CD14-positive monocyte (primary cell): ENCODE data around the gene LIN28B. TPM values are rescaled to one million over a fixed set of nuclear protein-coding genes. Genes with fewer than 3 reads are reported as not detected.

Experiments
- DNase-seq, 3 donors: peaks; one replicate each; pipeline ENCODE4 v3.0.0-alpha.2; 2011 to 2022
- H2AFZ ChIP-seq: 2 replicates; pipeline ENCODE4 v1.6.0; 2012; ENCODE audit warnings: mild to moderate bottlenecking, low read depth, low read length, inconsistent platforms; ENCODE audit not compliant: insufficient read depth, poor library complexity, severe bottlenecking
- H3K27ac ChIP-seq, 2 donors: 1 replicate in 1 of 2; 2 replicates in 1 of 2; pipeline ENCODE4 v1.5.1; 2012 to 2013; ENCODE audit warnings: low read length in 2 of 2, control low read depth in 1 of 2, inconsistent platforms in 1 of 2, low read depth in 1 of 2, mild to moderate bottlenecking in 1 of 2
- H3K27me3 ChIP-seq, 2 donors: one replicate each; pipeline versions ENCODE4 v1.6.0 to v1.6.1; 2011 to 2013; ENCODE audit warnings: low read length in 2 of 2; ENCODE audit not compliant: control insufficient read depth in 2 of 2, insufficient read depth in 2 of 2
- H3K36me3 ChIP-seq, 2 donors: replicated peaks in 1 of 2; 1 replicate in 1 of 2; 2 replicates in 1 of 2; pipeline versions ENCODE4 v1.5.1 to v1.6.1; 2012 to 2013; ENCODE audit warnings: low read length in 2 of 2, control low read depth in 1 of 2, inconsistent platforms in 1 of 2, mild to moderate bottlenecking in 1 of 2; ENCODE audit not compliant: insufficient read depth in 2 of 2, control insufficient read depth in 1 of 2
- H3K4me1 ChIP-seq, 2 donors: 1 replicate in 1 of 2; 2 replicates in 1 of 2; pipeline versions ENCODE4 v1.5.1 to v1.6.1; 2012 to 2013; ENCODE audit warnings: low read length in 2 of 2, control low read depth in 1 of 2, inconsistent platforms in 1 of 2, mild to moderate bottlenecking in 1 of 2, moderate library complexity in 1 of 2; ENCODE audit not compliant: insufficient read depth in 2 of 2, control insufficient read depth in 1 of 2
- H3K4me2 ChIP-seq: replicated peaks from 2 replicates; pipeline ENCODE3; 2012; ENCODE audit warnings: low read length, moderate library complexity, mild to moderate bottlenecking; ENCODE audit not compliant: poor library complexity, severe bottlenecking; ENCODE audit errors: extremely low read depth
- H3K4me3 ChIP-seq, 3 experiments: fragments of 200-600 bp in 1 of 3; sonication (generic) in 1 of 3; replicated peaks in 1 of 3; 1 replicate in 2 of 3; 2 replicates in 1 of 3; pipeline ENCODE4 v1.5.1; 2011 to 2013; ENCODE audit warnings: low read length in 3 of 3, mild to moderate bottlenecking in 3 of 3, control low read depth in 2 of 3, low read depth in 2 of 3, inconsistent platforms in 1 of 3, moderate library complexity in 1 of 3
- H3K79me2 ChIP-seq: 2 replicates; pipeline ENCODE4 v1.6.0; 2012; ENCODE audit warnings: mild to moderate bottlenecking, control low read depth, inconsistent platforms, low read length, moderate library complexity; ENCODE audit not compliant: insufficient read depth
- H3K9ac ChIP-seq: 2 replicates; pipeline ENCODE4 v1.6.0; 2017; ENCODE audit warnings: low read length, mild to moderate bottlenecking; ENCODE audit not compliant: insufficient read depth, poor library complexity, severe bottlenecking
- H3K9me3 ChIP-seq, 2 donors: replicated peaks in 1 of 2; 1 replicate in 1 of 2; 2 replicates in 1 of 2; pipeline versions ENCODE4 v1.5.1 to v1.6.1; 2012 to 2013; ENCODE audit warnings: low read length in 2 of 2, control low read depth in 1 of 2; ENCODE audit not compliant: control insufficient read depth in 1 of 2, insufficient read depth in 1 of 2
- H4K20me1 ChIP-seq: 2 replicates; pipeline ENCODE4 v1.6.0; 2012; ENCODE audit warnings: mild to moderate bottlenecking, low read length, control low read depth, moderate library complexity; ENCODE audit not compliant: insufficient read depth
- H3K27ac Mint-ChIP-seq, 7 donors: one replicate each; pipeline ENCODE4 v1.8.0; 2020; ENCODE audit warnings: mild to moderate bottlenecking in 7 of 7, mixed read lengths in 7 of 7, moderate library complexity in 6 of 7, inconsistent platforms in 2 of 7
- H3K27me3 Mint-ChIP-seq, 3 donors: one replicate each; pipeline ENCODE4 v1.8.0; 2021 to 2022; ENCODE audit warnings: low read depth in 3 of 3, mild to moderate bottlenecking in 3 of 3, mixed read lengths in 3 of 3, moderate library complexity in 3 of 3, inconsistent platforms in 1 of 3
- H3K36me3 Mint-ChIP-seq, 2 donors: one replicate each; pipeline ENCODE4 v1.8.0; 2020; ENCODE audit warnings: mixed read lengths in 2 of 2, inconsistent platforms in 1 of 2, mild to moderate bottlenecking in 1 of 2
- H3K4me1 Mint-ChIP-seq: one replicate; pipeline ENCODE4 v1.8.0; 2020; ENCODE audit warnings: mild to moderate bottlenecking, mixed read lengths
- H3K4me3 Mint-ChIP-seq, 2 donors: one replicate each; pipeline ENCODE4 v1.8.0; 2020; ENCODE audit warnings: mild to moderate bottlenecking in 2 of 2, mixed read lengths in 2 of 2, moderate library complexity in 1 of 2
- H3K9me3 Mint-ChIP-seq, 7 donors: one replicate each; pipeline ENCODE4 v1.8.0; 2020 to 2022; ENCODE audit warnings: mixed read lengths in 7 of 7, mild to moderate bottlenecking in 6 of 7, moderate library complexity in 6 of 7, inconsistent platforms in 2 of 7
- WGBS: methylation state at CpG from one replicate; pipeline ENCODE4 v1.1.5; 2013; ENCODE audit warnings: missing lambda C conversion rate; ENCODE audit not compliant: insufficient coverage; 5-methylcytosine and 5-hydroxymethylcytosine counted together
- intact Hi-C, 2 donors: fragments of 100-400 bp; cut with micrococcal nuclease; formaldehyde crosslinking; loops; one replicate each; pipeline versions ENCODE4 v1.15.0 to v1.15.1; 2023
- polyA plus RNA-seq, 3 donors: library from polyadenylated mRNA; depleted of rRNA in 1 of 3; unstranded in 2 of 3; stranded (reverse) in 1 of 3; fragments of 300-500 nt in 2 of 3; fragments of >200 nt in 1 of 3; fragmentation: Illumina TruSeq in 2 of 3; gene quantifications; 1 replicate in 2 of 3; 2 replicates in 1 of 3; pipeline ENCODE4 v1.2.3, GENCODE V29; 2012 to 2021
- TF ChIP-seq, protein P1 (sequence below): fragments of 200-600 bp; IDR thresholded peaks from one replicate; pipeline ENCODE4 v1.8.0; 2022; ENCODE audit warnings: antibody characterized with exemption, mild to moderate bottlenecking

LIN28B gene
- polyA plus RNA-seq, 3 donors, result not detected

GRCh38 chr6:105066233-105066632 is 109.3 kb downstream of the LIN28B start:
- no peaks in the 10 kb centered on the region for H3K9me3 ChIP-seq
- DNase-seq, result no peak
- H3K4me1 ChIP-seq, result no peaks in the 10 kb centered on the region
- Mint-ChIP-seq H3K4me3 (no peak overlapping the region), H3K4me1 (no peaks in the 10 kb centered on the region), H3K9me3 (peaks cover 0 to 2% (median 0%) of the 10 kb centered on the region in 7 donors), H3K27me3 (peaks cover 2 to 10% (median 9%) of the 10 kb centered on the region in 3 donors), H3K27ac (no peak overlapping the region), H3K36me3 (no peaks in the 10 kb centered on the region)
- no peaks in the 10 kb centered on the region for H4K20me1 ChIP-seq
- no peaks in the 10 kb centered on the region for H3K79me2 ChIP-seq
- H3K4me2 ChIP-seq, result no peak overlapping the region
- intact Hi-C loops, result no loop called here
- no peaks in the 10 kb centered on the region for H3K27me3 ChIP-seq
- H2AFZ ChIP-seq, result no peak overlapping the region
- no peaks in the 10 kb centered on the region for H3K36me3 ChIP-seq
- no CpG with 5 or more reads among the region's 3 CpGs for WGBS
- H3K9ac ChIP-seq, result no peak overlapping the region
- TF ChIP-seq, protein P1, sequence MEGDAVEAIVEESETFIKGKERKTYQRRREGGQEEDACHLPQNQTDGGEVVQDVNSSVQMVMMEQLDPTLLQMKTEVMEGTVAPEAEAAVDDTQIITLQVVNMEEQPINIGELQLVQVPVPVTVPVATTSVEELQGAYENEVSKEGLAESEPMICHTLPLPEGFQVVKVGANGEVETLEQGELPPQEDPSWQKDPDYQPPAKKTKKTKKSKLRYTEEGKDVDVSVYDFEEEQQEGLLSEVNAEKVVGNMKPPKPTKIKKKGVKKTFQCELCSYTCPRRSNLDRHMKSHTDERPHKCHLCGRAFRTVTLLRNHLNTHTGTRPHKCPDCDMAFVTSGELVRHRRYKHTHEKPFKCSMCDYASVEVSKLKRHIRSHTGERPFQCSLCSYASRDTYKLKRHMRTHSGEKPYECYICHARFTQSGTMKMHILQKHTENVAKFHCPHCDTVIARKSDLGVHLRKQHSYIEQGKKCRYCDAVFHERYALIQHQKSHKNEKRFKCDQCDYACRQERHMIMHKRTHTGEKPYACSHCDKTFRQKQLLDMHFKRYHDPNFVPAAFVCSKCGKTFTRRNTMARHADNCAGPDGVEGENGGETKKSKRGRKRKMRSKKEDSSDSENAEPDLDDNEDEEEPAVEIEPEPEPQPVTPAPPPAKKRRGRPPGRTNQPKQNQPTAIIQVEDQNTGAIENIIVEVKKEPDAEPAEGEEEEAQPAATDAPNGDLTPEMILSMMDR, result no peak
- H3K27ac ChIP-seq, result no peak overlapping the region
- H3K4me3 ChIP-seq, result no peak overlapping the region

GRCh38 chr6:105066836-105067235 is 109.9 kb downstream of the LIN28B start:
- Mint-ChIP-seq H3K4me1 (no peaks in the 10 kb centered on the region), H3K9me3 (peaks cover 0 to 2% (median 0%) of the 10 kb centered on the region in 7 donors), H3K4me3 (no peak overlapping the region), H3K27ac (no peak overlapping the region), H3K27me3 (peaks cover 2 to 10% (median 9%) of the 10 kb centered on the region in 3 donors), H3K36me3 (no peaks in the 10 kb centered on the region)
- Histone ChIP-seq H2AFZ (no peak overlapping the region), H3K4me1 (no peaks in the 10 kb centered on the region), H3K9ac (no peak overlapping the region), H4K20me1 (no peaks in the 10 kb centered on the region), H3K36me3 (no peaks in the 10 kb centered on the region), H3K79me2 (no peaks in the 10 kb centered on the region), H3K4me3 (no peak overlapping the region), H3K27ac (no peak overlapping the region), H3K4me2 (no peak overlapping the region), H3K9me3 (no peaks in the 10 kb centered on the region), H3K27me3 (no peaks in the 10 kb centered on the region)
- TF ChIP-seq, protein P1, result no peak
- WGBS, result no CpG with 5 or more reads among the region's 3 CpGs
- intact Hi-C loops, result no loop called here
- DNase-seq, result no peak
